ENCODE results near the gene SORBS1. TPM values are rescaled to one million over a fixed set of nuclear protein-coding genes. Genes with fewer than 3 reads are reported as not detected.

The SORBS1 gene
- total and polyA plus RNA-seq, 3 donors from 2014 or later: 34.4 to 46.6 (median 38.8) TPM

GRCh38 chr10:95408148-95408960, 152.8 kb downstream of the SORBS1 start:
- intact Hi-C loops (cut with DNase I; ENCODE audit: low total_unique reads): no loop called here
- Histone ChIP-seq H3K27me3 (no peaks in the 10 kb centered on the region), H3K4me3 (no peak overlapping the region), H3K4me1 (peaks cover 5% of the 10 kb centered on the region), H3K27ac (peak overlapping the region in 1 of 2 donors; percentile 60), H3K36me3 (ENCODE audit: low read depth, missing control alignments) (no peaks in the 10 kb centered on the region), H3K9me3 (no peaks in the 10 kb centered on the region)
- 87 to 88% methylated on average over 7 of the region's 7 CpGs for WGBS, 2 donors
- no peak for TF ChIP-seq POLR2A (IDR thresholded peaks at IDR 0.05)
- TF ChIP-seq CTCF (IDR thresholded peaks at IDR 0.05): no peak
- no peak for DNase-seq

- H3K27me3 ChIP-seq: no peaks in the 10 kb centered on the region
- no peak overlapping the region for H3K27ac ChIP-seq
- H3K9me3 ChIP-seq: no peaks in the 10 kb centered on the region
- intact Hi-C loops (cut with DNase I; ENCODE audit: low total_unique reads): no loop called here
- 98% methylated on average over 7 of the region's 7 CpGs for WGBS, 2 donors
- no peak overlapping the region for H3K4me3 ChIP-seq
- no peak for DNase-seq
- peaks cover 5% of the 10 kb centered on the region for H3K4me1 ChIP-seq
- no peaks in the 10 kb centered on the region for H3K36me3 ChIP-seq (ENCODE audit: low read depth, missing control alignments)
- TF ChIP-seq CTCF (IDR thresholded peaks at IDR 0.05) (no peak), POLR2A (IDR thresholded peaks at IDR 0.05) (no peak)
These were observed 153.6 kb downstream of the SORBS1 start for GRCh38 chr10:95407546-95407945.

GRCh38 chr10:95406651-95407280, 154.4 kb downstream of the SORBS1 start:
- H3K36me3 ChIP-seq (ENCODE audit: low read depth, missing control alignments): no peaks in the 10 kb centered on the region
- H3K4me1 ChIP-seq: peaks cover 5% of the 10 kb centered on the region
- no peaks in the 10 kb centered on the region for H3K9me3 ChIP-seq
- intact Hi-C loops (cut with DNase I; ENCODE audit: low total_unique reads): no loop called here
- H3K27ac ChIP-seq: no peak overlapping the region
- TF ChIP-seq POLR2A (IDR thresholded peaks at IDR 0.05) (no peak), CTCF (IDR thresholded peaks at IDR 0.05) (no peak)
- peak; percentile 73 for DNase-seq
- WGBS, 2 donors: 66 to 80% methylated on average over 11 of the region's 11 CpGs
- no peaks in the 10 kb centered on the region for H3K27me3 ChIP-seq
- H3K4me3 ChIP-seq: no peak overlapping the region

- intact Hi-C loops (cut with DNase I; ENCODE audit: low total_unique reads): no loop called here
- Histone ChIP-seq H3K9me3 (no peaks in the 10 kb centered on the region), H3K27ac (peak overlapping the region in 1 of 2 donors; percentile 14), H3K4me3 (no peak overlapping the region), H3K4me1 (peaks cover 5% of the 10 kb centered on the region), H3K27me3 (no peaks in the 10 kb centered on the region), H3K36me3 (ENCODE audit: low read depth, missing control alignments) (no peaks in the 10 kb centered on the region)
- DNase-seq: no peak
- no peak for TF ChIP-seq POLR2A (IDR thresholded peaks at IDR 0.05)
- TF ChIP-seq CTCF (IDR thresholded peaks at IDR 0.05): no peak
- WGBS, 2 donors: 91 to 98% methylated on average over 2 of the region's 2 CpGs
These were observed 155.5 kb downstream of the SORBS1 start for GRCh38 chr10:95405655-95406054.

All from testis (tissue), 3 donors.